GM18507 (cell line): ENCODE data around the gene DNM1L.
"Not testable (repeated sequence)": the region's sequence is repeated elsewhere in the genome, so short reads cannot be mapped to it uniquely, and the experiment has no call there.

Experiments used
- DNase-seq: peaks from one replicate; pipeline ENCODE4 v3.0.0; 2011; ENCODE audit warnings: low read depth; ENCODE audit not compliant: insufficient read length; ENCODE audit errors: extremely low spot score
- FAIRE-seq: peaks from 2 replicates; lab custom pipeline; 2011; peaks lifted over from hg19 to GRCh38; lab: Jason Lieb, UNC

Gene DNM1L

DNA sequence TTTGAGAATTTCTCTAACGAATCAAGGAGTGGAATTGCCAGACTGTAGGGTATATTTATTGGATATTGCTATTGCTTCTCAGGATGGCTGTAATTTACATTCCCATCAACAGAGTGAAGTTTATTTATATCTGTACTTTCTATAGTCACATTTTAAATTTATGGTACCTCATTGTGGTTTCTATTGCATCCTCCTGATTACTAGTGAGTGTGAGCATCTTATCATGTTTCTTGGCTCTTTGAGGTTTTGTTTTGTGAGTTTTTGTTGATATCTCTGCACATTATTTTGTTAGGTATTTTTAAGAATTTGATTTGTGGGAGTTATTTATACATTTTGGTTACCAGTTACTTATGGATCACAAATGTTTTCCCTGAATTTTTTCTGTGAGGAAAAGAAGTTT is 13.9 kb downstream of the DNM1L start:
- DNase-seq, result no peak
- no peak for FAIRE-seq

DNA sequence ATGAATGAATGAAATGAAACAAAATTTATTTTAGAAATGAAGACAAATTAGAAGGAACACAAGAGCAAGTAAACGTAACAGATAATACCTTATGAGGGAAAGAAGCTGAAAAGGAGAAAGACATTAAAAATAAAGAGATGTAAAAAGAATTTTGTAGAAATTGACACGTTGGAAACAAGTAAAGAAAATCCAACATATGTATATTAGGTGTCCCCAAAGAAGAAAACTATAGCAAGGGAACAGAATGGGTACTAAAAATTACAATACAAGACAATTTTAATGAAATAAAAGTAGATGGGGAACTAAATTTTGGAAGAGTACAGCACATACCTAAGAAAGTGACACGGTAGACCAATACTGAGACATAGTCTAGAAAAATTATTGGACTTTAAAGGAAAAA is 16.7 kb downstream of the DNM1L start:
- FAIRE-seq (no peak), DNase-seq (no peak)

DNA sequence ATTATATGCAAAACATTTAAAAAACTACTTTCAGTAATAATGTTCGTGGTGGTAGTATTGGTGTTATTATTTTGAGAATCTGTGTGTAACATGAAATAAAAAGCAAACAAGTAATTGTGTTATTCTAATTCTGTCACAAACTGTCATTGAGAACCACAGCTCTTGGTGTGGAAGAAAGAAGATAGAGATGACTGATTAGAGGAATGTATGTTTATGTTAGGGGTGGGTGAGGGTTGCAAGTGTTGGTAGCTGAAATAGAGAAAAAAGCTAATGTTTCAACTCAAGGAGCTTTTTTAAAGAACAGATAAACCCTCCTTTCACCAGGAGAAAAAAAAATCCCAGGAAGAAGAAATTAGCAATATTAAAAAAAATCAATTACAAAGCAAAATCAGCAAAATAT is 18.3 kb downstream of the DNM1L start:
- FAIRE-seq, result no peak
- no peak for DNase-seq

DNA sequence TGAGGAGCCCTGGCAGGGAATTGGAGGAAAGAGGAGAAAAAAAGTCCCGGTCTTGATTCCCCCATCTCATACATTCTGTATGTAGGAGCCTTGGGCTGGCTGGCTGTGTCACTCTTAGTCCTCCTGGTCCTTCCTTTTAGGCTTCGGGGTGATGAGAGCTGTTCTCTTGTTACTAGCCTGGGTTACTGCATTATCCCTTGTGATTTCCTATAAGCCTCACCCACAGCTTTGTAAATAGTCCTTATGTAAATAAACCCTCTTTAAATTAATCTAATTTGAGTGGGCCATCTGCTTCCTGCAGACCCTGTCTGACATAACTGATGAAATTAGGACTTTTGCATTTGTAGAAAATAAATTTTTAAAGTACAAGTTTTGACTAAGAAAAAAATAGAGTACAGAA is 19.2 kb downstream of the DNM1L start:
- DNase-seq (no peak), FAIRE-seq (no peak)

DNA sequence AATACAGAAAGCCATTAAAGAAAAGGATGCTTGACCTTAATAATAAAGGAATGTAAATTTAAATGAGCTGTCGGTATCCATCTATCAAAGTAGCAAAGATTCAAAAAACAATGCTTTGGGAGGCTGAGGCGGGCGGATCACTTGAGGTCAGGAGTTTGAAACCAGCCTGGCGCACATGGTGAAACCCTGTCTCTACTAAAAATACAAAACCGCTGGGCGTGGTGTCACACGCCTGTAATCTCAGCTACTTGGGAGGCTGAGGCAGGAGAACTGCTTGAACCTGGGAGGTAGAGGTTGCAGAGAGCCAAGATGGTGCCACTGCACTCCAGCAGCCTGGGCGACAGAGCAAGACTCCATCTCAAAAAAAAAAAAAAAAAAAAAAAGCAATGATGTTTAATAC is 20.3 kb downstream of the DNM1L start:
- FAIRE-seq, DNase-seq: not testable (repeated sequence)

DNA sequence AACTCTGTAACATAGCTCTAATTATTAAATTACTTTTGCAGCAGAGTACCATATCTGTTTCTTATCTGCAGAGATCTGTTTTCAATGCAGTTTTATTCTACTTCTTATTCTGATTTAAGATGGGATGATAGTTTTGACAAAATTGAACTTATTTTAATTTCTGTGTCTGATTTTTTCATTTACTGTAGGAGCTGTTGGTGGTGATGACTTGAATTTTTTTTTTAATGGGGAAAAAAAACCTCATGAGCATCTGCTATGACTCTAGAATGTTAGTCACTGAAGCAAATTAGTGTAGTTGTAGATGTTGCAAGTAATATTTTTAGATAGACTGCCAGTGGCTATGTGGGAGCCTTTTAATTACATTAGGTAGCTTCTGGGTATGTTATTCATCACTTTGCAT is 23.4 kb downstream of the DNM1L start:
- no peak for DNase-seq
- FAIRE-seq, result no peak

DNA sequence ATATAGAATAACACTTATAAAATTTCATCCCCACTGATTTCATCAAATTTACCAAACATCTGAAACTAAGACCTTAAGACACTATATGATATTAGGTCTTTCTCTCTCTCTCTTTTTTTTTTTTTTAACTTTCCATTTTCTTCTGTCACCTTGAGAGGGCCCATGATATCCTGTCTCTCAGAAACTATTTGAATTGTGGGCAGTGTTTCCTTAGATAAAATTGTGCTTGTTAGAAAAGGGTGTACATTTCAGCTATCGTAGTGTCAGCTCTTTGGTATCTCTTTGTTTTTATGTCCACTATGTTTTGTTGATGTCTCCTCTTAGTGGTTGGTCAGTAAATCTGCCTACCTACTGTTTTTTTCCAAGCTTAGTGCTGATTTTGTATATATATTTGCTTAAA is 23.8 kb downstream of the DNM1L start:
- FAIRE-seq (no peak), DNase-seq (no peak)

DNA sequence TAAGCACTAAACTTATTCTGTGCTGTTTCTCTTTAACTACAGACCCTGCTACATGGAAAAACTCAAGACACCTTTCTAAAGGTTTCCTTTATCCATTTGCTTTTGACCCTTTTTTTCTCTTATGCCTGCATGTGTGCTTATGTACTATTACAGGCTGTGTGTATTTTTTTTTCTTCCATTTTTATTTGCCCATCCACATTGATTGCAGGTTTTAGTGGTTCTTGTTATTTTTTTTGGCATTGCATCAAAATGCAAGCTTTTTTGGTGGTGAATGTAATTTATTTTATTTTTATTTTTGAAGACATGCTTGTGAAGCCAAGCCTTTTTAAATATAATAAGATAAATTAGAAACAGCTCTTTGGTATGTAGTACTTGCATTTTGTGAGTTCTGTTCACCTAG is 26.7 kb downstream of the DNM1L start:
- DNase-seq (no peak), FAIRE-seq (no peak)

DNA sequence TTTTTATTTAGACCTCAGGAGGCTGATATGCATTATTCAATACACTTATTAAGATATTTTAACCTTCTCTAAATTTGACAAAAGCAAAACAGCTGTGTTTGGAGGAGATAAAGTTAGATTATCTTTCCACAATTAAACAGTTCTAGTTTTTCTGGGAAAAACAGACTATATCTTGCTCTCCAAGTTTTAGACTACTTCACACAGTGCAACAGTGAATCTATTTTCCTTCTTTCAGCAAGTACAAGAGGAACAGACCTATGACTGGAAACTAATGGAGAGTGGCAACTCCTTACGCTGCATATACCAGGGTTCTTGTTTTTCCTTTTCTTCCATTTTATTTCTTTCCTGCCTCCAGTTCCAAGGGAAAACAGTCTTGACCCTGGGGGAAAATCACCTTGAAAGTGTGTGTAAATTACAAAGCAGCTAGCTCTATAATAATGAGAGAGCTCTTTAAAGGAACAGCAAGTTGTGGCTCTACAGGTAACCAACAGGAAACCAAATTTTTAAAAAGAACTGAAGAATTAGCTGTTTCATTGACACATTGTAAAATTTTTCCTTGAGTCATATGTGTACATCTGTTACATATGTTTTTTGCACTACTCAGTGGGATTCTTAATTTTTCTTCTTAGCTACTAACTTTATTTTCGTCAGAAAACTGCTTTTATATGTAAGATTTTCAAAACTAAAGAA is 27.4 kb downstream of the DNM1L start:
- FAIRE-seq (no peak), DNase-seq (no peak)

DNA sequence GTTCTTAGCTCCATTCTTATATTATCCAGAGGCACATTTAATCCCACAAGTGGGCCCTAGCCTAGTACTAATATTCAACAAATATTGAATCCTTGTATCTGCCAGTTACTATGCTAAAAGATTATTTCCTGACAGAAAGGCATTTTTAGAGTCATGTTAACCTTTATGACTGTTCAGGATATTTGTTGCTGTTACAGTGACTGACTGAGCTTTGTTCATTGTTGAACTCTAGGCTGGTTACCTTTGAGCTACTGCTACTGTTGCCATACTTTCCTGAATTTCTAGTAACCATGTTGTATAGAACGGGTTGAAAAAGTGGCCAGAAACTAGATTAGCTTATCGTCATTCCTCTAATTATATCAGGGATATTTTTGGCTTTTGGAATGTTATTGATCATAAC is 29.8 kb downstream of the DNM1L start:
- no peak for DNase-seq
- no peak for FAIRE-seq

DNA sequence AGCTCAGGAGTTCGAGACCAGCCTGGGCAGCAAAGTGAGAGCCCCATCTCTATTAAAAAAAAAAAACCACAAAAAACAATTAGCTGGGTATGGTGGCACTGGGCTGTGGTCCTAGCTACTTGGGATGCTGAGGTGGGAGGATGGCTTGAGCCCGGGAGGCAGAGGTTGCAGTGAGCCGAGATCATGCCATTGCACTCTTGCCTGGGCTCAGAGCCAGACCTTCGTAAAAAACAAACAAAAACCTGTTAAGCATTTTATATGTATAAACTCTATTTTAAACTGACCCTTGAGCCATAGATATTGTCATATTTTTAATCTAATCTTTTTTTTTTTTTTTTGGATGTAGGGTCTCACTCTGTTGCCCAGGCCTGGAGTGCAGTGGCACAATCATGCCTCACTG is 35.7 kb downstream of the DNM1L start:
- no peak for FAIRE-seq
- no peak for DNase-seq

DNA sequence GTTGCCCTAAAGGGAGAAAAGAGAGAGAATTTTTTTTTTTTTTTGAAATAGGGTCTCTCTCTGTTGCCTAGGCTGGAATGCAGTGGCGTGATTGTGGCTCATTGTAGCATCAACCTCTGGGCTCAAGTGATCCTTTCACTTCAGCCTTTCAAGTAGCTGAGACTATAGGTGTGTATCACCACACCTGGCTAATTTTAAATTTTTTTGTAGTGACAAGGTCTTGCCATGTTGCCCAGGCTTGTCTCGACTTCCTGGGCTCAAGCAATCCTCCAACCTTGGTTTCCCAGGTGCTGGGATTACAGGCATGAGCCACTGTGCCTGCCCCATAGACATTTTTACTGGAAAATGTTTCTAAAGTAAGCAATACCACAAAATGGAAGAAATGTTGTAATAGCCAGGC is 39.8 kb downstream of the DNM1L start:
- no peak for DNase-seq
- FAIRE-seq, result no peak

DNA sequence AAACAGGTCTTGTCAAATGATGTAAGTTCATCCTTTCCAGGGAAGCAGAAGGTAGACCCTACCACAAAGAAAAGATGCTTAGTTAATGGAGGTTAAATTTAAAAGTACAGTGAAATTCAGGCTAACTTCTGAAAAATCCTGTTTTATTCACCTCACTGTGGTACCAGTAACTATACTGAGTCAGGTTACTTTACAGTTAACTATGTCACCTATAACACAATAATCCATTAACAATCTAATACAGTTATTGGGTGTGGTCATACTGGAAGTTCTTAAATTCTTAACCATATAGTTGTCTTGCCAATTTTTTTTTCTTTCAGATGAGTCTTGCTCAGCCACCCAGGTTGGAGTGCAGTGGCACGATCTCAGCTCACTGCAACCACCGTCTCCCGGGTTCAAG is 46.2 kb downstream of the DNM1L start:
- peak; percentile 31 for FAIRE-seq
- DNase-seq, result not testable (repeated sequence)

DNA sequence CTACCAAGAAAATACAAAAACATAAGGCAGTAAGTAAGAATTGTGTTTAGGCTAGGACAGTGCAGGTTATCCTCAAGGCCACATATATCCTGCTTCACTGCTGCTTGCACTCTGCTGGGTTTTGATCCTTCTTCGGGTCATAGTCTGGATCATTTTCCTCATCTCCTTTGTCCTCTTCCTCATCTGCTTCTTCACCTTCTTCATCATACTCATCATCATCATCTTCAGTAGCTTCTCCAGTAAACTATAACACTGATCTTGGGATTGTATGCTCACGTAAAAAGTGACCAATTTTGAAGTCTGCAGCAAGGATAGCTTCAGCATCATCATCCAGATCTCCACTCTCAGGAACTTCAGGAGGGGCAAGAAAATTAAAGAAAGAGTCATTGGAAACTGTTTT is 47.2 kb downstream of the DNM1L start:
- FAIRE-seq, result no peak

DNA sequence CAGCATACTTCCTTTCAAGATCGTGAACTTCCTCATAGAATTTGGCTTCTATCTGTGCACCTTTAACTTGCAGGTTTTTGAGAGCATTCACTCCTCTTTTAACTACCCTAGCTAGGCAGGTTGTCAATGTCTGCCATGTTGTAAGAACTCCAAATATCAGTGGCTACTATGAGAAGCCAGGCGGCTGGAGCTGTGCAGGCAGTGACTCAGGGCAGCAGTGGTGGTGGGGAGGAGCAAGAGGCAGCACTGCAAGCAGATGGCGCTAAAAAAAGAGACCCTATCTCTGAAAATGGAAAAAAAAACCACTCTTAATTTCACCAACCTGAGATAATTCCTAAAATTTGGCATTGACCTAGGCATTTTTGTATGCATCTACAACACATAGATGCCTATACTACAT is 48.1 kb downstream of the DNM1L start:
- DNase-seq (no peak), FAIRE-seq (no peak)

More for the DNA sequence above, 47.2 kb downstream of the DNM1L start:
- DNase-seq, result no peak

DNA sequence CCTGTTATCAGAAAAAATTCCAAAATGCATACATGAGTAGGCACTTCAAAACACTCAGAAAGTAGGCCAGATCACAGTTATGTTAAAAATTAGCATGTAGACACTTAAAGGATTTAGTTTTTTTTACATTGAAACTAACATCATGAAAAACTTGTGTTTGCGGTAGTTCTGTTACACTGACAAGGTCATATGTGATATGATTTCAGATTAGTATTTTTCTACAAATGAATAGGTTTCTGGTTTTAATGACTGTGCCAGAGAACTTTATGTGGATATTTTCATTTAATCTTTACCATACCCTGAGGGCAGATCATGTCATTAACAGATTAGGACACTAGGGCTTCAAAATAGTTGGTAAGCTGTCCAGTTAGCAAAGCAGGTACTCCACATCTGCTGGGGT is 55.9 kb downstream of the DNM1L start:
- no peak for DNase-seq
- FAIRE-seq, result no peak

DNA sequence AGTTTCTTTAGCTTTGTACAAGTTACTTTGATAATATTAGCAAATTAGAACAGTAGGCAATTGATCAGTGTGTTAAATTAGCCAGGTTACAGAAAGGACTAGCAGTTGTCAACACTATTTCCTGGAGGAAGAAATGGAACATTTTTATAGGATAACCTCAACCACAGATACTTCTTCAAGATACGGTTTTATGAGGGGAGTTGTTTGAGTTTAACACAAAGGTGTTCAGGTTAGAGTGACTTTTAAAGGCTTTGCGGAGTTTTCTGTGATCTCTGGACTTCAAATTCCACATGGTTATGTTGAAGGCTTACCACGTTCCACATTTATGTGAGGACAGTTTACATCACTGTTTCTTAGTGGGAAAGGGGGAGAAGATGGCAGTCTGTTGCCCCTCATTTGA is 57.3 kb downstream of the DNM1L start:
- no peak for DNase-seq
- FAIRE-seq, result no peak

DNA sequence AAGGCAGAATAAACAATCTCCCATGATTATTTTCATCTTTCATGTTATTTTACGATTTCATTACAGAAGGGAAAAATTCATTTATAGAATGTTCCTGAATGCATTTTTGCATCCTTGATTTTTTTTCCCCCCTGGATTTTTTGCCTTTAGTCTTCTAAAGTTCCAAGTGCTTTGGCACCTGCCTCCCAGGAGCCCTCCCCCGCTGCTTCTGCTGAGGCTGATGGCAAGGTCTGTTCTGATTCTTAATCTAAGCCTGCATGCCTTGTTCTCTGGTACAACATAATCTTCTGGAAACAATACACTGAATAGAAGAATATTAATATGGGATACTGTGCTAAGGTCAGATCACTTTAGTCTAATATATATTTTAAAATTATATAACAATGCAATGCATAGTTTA is 58.6 kb downstream of the DNM1L start:
- no peak for FAIRE-seq
- DNase-seq, result no peak

DNA sequence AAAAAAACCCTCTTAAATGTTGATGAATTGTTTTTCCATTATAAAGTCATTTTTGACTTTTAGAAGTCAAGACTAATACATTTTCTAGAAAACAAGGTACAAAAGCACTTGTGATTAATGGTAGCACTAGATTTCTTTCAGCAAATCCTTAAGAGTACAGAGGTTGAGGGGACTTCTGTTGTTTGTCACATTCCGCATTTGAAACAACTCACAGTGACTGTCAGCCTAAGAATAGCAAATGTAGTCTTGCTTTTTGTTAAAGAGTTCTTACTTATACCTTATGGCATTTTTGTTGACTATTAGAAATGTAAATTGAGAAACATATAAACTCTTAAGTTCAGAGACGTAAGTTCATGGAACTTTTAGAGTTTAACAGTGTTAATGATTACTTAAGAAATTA is 60.2 kb downstream of the DNM1L start:
- no peak for DNase-seq
- peak; percentile 18 for FAIRE-seq

DNA sequence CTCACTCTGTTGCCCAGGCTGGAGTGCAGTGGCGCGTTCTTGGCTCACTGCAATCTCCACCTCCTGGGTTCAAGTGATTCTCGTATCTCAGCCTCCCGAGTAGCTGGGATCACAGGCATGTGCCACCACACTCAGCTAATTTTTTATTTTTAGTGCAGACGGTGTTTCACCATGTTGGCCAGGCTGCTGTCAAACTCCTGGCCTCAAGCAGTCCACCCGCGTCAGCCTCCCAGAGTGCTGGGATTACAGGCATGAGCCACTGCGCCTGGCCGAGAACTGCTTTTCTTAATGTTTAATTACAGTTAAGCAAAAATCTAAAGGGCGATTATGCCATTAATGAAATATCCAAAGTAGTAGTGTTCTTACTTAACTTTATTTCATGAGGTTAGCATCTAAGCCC is 63.0 kb downstream of the DNM1L start:
- DNase-seq, result no peak
- FAIRE-seq, result no peak

DNA sequence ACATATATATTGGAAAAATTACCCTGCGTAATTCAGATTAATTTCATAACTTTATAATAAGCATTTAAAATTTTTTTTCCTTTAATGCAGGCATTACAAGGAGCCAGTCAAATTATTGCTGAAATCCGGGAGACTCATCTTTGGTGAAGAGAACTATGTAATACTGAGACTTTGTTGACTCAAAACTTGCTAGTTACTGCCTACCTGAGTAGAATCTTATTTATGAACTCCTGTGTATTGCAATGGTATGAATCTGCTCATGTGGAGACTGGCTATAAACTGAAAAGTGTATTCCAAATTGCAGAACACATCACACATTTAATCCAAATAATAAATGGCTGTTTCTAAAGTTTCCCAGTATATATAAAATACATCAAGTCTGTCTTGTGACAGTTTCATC is 64.2 kb downstream of the DNM1L start:
- no peak for FAIRE-seq
- no peak for DNase-seq

DNA sequence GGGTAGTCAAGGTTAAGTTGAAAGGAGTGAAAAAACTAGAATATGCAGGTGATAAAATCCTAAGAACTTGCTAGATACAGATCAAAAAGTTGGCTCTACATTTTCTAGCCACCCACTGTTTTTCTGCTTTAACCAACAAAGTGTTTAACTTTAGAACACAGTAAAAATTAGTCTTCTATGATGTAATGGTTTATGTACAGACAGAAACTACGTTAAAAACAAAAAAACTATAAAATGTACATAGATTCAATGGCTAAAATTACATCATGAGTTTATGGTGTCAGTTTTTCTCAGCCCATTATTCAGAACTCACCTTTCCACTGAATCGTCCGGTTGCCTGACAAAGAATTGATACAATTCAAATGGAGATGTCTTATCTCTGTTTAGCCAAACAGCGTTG is 74.5 kb downstream of the DNM1L start:
- DNase-seq (no peak), FAIRE-seq (no peak)
